ENCODE data around the gene DNAJC10.
"Not testable (repeated sequence)": the region's sequence is repeated elsewhere in the genome, so short reads cannot be mapped to it uniquely, and the experiment has no call there.

Gene DNAJC10

DNA sequence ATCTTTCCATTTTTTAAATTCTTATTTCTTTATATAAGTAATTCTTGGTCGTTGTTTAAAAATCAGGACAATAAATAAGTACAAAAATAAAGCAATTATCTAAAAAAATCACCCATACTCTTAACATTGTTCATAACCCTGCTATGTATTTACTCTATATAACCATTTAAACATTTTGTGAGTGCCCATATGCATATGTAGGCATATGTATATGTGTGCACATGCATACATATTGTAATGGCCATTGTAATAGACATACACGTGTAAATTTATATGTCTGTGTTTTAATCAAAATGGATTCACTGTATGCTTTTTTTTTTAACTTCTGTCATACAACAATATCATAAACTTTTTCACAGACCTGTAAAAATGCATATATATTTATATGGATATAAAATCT, 25.6 kb downstream of the DNAJC10 start:
- no peak overlapping the region for H3K27ac ChIP-seq
- TF ChIP-seq, protein P1, sequence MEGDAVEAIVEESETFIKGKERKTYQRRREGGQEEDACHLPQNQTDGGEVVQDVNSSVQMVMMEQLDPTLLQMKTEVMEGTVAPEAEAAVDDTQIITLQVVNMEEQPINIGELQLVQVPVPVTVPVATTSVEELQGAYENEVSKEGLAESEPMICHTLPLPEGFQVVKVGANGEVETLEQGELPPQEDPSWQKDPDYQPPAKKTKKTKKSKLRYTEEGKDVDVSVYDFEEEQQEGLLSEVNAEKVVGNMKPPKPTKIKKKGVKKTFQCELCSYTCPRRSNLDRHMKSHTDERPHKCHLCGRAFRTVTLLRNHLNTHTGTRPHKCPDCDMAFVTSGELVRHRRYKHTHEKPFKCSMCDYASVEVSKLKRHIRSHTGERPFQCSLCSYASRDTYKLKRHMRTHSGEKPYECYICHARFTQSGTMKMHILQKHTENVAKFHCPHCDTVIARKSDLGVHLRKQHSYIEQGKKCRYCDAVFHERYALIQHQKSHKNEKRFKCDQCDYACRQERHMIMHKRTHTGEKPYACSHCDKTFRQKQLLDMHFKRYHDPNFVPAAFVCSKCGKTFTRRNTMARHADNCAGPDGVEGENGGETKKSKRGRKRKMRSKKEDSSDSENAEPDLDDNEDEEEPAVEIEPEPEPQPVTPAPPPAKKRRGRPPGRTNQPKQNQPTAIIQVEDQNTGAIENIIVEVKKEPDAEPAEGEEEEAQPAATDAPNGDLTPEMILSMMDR (conservative IDR thresholded peaks at IDR 0.05): no peak

DNA sequence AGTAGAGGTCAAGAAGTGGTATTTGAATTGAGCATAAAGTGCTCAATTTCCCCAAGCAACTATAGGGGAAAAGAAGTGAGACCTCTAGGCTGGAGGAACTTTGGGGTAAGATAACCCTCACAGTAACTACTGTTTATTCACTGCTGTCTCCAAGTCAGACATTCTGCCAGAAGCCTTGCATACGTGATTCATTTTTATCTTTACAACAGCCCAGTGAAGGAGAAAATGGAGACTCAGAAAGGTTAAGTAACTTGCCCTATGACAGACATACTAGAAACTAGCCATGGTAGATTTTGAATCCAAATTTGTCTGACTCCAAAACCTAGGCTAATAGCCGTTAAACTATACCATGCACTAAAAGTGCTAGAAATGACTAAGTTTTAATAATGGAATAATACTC, 28.4 kb downstream of the DNAJC10 start:
- TF ChIP-seq, protein P1 (conservative IDR thresholded peaks at IDR 0.05): no peak

DNA sequence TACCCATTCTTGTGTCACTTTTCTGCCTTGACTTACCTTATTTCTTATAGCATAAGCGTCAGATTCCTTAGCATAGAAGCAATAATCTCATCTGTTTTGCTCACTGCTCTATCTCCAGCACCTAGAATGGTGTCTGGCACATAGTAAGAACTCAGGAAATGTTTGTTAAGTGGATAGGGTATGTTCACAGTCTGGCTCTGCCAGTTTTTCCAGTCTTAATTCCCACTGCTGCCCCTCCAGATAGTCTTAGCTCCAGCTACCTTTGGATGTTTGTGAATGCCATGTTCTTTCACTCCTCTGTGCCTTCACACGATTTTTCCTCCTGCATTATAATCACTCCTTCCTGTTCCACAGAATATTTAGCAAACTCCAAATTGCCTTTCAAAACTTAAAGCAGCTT, 29.0 kb downstream of the DNAJC10 start:
- H3K27ac ChIP-seq: peak overlapping the region; percentile 53
- TF ChIP-seq, protein P1 (conservative IDR thresholded peaks at IDR 0.05): no peak

More for the DNA sequence above, 28.4 kb downstream of the DNAJC10 start:
- peak overlapping the region; percentile 53 for H3K27ac ChIP-seq

DNA sequence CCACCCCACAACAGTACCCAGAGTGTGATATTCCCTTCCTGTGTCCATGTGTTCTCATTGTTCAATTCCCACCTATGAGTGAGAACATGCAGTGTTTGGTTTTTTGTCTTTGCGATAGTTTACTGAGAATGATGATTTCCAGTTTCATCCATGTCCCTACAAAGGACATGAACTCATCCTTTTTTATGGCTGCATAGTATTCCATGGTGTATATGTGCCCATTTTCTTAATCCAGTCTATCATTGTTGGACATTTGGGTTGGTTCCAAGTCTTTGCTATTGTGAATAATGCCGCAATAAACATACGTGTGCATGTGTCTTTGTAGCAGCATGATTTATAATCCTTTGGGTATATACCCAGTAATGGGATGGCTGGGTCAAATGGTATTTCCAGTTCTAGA, 29.8 kb downstream of the DNAJC10 start:
- H3K27ac ChIP-seq: not testable (repeated sequence)

DNA sequence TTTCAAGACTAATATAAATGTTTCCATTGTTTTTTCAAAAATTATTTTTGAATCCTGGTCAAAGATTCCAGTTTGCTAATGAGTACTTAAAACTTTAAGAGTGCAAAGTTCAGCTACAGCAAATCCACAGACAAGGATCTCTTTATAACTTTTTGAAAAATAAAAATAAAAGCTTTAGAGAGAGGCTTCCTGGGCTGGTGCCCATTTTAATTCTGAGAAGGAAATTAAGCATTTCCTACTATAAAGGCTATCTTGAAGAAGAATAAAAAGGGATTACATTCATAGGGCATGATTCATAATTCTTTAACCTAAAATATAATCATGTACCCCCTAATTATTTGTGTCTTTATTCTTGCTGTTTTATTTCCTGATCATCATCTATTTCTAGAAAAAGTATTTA, 38.2 kb downstream of the DNAJC10 start:
- TF ChIP-seq, protein P1 (conservative IDR thresholded peaks at IDR 0.05): no peak
- no peak overlapping the region for H3K27ac ChIP-seq

DNA sequence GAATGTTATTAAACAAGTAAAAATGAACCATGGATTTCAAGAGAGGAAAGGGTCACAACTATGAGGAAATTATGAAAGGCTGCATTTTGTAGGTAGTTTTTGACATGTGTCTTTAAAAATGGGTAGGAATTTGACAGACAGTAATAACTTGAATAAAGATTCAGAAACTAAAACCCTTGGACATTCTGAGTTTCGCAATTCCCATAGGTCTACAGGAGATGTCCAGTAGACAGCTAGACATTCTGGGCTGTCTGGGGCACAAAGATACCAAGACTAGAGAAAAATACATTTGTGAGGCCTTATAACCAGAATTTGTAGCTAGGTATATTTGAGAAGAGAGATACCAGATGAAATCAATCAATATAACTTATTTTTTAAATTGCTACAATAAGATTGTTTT, 42.3 kb downstream of the DNAJC10 start:
- no peak overlapping the region for H3K27ac ChIP-seq
- TF ChIP-seq, protein P1 (conservative IDR thresholded peaks at IDR 0.05): no peak

DNA sequence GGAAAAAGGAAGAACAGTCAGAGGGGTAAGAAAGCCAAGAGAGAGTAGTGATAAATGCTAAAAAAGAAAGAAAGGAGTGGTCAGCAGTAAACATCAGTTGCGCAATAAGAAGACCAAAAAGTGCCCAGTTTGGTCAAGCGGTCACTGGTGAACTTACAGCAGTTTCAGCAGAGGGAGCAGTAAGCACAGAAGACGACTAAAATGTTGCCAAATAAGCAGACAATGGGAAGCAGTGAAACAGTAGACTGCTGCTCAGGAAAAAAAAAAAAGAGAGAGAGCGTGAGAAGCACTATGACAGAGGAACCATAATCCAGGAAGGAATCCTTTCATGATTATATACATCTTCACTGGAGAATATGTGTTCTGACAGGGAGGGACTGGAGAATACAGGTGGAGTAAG, 45.8 kb downstream of the DNAJC10 start:
- TF ChIP-seq, protein P1 (conservative IDR thresholded peaks at IDR 0.05): no peak
- H3K27ac ChIP-seq: no peak overlapping the region

DNA sequence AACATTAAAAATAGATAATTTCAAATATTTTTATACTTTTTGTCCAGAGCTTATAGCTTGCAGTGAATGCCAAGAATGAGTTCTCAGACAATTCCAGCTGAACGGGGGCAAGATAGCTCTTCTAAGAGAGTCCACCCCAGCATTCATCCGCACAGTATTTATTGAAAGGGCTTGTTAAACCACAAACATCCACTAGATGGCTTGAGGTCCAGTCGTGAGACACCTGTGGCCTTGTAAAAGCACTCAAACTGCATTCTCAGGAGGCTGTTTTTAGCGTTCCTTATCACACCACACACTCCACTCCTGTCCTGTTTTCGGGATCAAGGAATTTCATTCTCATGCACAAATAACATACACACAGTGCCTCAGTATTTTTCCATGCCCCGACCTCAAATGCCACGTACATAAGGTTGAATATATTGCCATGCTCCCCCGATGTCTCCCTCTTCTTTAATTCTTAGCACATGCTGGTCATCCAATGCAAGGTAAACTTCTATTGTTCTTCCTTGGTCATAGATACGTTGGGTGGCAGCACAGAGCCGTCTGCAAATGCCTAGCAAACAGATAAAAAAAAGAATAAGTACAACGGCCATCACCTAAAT, 47.4 kb downstream of the DNAJC10 start:
- H3K27ac ChIP-seq: no peak overlapping the region
- TF ChIP-seq, protein P1 (conservative IDR thresholded peaks at IDR 0.05): peak; percentile 80

All from VCaP (cell line).